Progenitor cell of endocrine pancreas (in vitro differentiated cells): ENCODE data around the gene FAM83D. TPM values are rescaled to one million over a fixed set of nuclear protein-coding genes. Genes with fewer than 3 reads are reported as not detected.
"Not testable (repeated sequence)": the region's sequence is repeated elsewhere in the genome, so short reads cannot be mapped to it uniquely, and the experiment has no call there.

Source experiments
- DNase-seq: peaks from one replicate; pipeline ENCODE4 v3.0.0; 2021; ENCODE audit warnings: low spot score; ENCODE audit not compliant: unreplicated experiment
- H3K27ac Mint-ChIP-seq: 2 replicates; pipeline ENCODE4 v1.8.0; 2021; ENCODE audit warnings: mild to moderate bottlenecking, moderate library complexity, mixed read lengths
- H3K27me3 Mint-ChIP-seq: 2 replicates; pipeline ENCODE4 v1.8.0; 2021; ENCODE audit warnings: mixed read lengths
- H3K36me3 Mint-ChIP-seq: 2 replicates; pipeline ENCODE4 v1.8.0; 2022; ENCODE audit warnings: mixed read lengths; ENCODE audit not compliant: insufficient read depth
- H3K4me1 Mint-ChIP-seq: 2 replicates; pipeline ENCODE4 v1.8.0; 2021; ENCODE audit warnings: low read depth, mixed read lengths
- H3K4me3 Mint-ChIP-seq: 2 replicates; pipeline ENCODE4 v1.8.0; 2021; ENCODE audit warnings: low read depth, mild to moderate bottlenecking, moderate library complexity, mixed read lengths
- H3K9me3 Mint-ChIP-seq: 2 replicates; pipeline ENCODE4 v1.8.0; 2021; ENCODE audit warnings: low read depth, mixed read lengths
- total RNA-seq: library from RNA; stranded (reverse); gene quantifications from 2 replicates; pipeline ENCODE4 v1.2.1, GENCODE V29; 2021
- TF ChIP-seq, protein P1 (sequence below): fragments of 200-600 bp; sonication (generic); IDR thresholded peaks from one replicate; pipeline ENCODE4 v1.5.0; 2021; ENCODE audit warnings: antibody characterized with exemption, mild to moderate bottlenecking; ENCODE audit not compliant: unreplicated experiment

The FAM83D gene
- total RNA-seq, 1 donor from 2014 or later, result 12.6 TPM

DNA sequence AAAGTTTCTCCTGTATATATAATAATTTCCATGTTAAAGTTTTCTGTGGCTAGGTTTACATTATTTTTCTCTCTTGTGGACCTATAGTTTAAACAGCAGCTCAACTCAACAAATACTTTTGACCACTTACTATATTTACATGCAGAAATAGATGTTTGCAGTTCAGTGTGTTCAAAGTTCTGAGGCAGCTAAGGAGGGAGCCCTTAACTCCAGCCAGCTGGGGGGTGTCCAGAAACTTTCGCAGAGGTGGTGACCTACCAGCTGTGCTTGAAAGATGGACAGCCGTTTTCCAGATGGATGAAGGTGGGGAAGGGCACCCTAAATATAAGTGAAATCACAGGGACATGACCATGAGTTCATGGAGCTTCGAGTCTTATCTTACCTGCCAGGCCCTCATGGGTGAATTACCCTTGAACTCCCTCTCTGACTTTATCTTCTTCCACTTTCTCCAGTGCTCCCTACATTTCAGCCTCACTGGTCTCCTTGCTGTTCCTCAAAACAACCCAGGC, 69.4 kb downstream of the FAM83D start:
- Mint-ChIP-seq H3K9me3 (no peaks in the 10 kb centered on the region), H3K27me3 (no peaks in the 10 kb centered on the region), H3K4me1 (no peaks in the 10 kb centered on the region), H3K36me3 (peaks cover 16% of the 10 kb centered on the region), H3K4me3 (no peak overlapping the region), H3K27ac (no peak overlapping the region)
- no peak for DNase-seq
- TF ChIP-seq, protein P1, sequence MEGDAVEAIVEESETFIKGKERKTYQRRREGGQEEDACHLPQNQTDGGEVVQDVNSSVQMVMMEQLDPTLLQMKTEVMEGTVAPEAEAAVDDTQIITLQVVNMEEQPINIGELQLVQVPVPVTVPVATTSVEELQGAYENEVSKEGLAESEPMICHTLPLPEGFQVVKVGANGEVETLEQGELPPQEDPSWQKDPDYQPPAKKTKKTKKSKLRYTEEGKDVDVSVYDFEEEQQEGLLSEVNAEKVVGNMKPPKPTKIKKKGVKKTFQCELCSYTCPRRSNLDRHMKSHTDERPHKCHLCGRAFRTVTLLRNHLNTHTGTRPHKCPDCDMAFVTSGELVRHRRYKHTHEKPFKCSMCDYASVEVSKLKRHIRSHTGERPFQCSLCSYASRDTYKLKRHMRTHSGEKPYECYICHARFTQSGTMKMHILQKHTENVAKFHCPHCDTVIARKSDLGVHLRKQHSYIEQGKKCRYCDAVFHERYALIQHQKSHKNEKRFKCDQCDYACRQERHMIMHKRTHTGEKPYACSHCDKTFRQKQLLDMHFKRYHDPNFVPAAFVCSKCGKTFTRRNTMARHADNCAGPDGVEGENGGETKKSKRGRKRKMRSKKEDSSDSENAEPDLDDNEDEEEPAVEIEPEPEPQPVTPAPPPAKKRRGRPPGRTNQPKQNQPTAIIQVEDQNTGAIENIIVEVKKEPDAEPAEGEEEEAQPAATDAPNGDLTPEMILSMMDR, result no peak

DNA sequence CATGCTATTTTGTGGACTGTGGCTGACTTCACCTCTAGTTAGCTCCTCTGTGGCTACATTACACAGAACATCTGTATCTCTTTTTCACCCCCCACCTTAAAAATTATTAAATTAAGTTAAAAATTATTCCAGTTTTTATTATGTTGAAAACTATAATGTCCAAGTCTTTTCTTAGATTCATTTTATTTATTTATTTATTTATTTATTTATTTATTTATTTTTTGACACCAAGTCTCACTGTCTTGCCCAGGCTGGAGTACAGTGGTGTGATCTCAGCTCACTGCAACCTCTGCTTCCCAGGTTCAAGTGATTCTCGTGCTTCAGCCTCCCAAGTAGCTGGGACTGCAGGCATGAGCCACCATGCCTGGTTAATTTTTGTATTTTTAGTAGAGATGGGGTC, 70.6 kb downstream of the FAM83D start:
- DNase-seq, H3K4me1 Mint-ChIP-seq, H3K9me3 Mint-ChIP-seq, H3K4me3 Mint-ChIP-seq, H3K27ac Mint-ChIP-seq, H3K27me3 Mint-ChIP-seq: not testable (repeated sequence)
- H3K36me3 Mint-ChIP-seq, result peaks cover 16% of the 10 kb centered on the region

DNA sequence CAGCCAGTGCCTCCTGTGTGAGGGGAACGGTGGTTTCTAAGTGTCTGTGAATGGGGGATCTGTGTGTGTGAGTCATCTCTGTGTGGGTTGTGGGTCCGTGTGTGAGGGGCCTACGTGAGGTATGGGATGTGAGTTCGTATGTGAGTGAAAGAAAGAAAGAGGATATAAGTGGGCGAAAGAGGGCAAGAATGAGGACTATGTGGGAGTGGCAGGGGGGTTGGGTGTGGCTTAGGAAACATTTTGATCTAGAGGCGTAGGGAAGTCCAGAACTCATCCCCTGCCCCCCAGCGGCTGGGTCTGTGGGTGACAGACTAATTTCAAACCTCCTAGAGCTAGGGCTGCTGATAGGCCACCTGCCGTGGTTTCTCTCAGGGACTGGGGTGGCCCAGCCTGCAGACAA, 71.4 kb downstream of the FAM83D start:
- Mint-ChIP-seq H3K36me3 (peaks cover 16% of the 10 kb centered on the region), H3K4me3 (no peak overlapping the region), H3K27me3 (no peaks in the 10 kb centered on the region), H3K27ac (no peak overlapping the region), H3K9me3 (no peaks in the 10 kb centered on the region), H3K4me1 (no peaks in the 10 kb centered on the region)
- DNase-seq, result no peak
- TF ChIP-seq, protein P1, result no peak

DNA sequence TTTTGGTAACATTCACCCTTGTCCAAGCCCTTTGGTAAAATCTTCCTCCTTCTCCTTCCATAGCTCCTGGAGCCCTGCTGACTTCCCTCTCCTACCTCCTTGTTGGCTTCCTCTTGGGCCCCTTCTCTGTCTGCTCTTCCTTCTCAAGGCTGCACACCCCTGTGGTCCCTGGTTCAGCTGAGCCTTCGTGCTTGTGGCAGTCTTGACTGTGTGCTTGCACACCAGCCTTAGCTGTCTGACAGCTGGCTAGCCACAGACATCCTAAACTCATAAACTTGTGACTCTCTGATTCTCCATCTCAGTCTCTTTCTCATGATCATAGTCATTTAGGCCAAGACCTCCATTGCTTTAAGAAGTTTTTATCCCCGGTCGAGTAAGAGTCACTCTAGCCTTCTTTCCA, 73.0 kb downstream of the FAM83D start:
- TF ChIP-seq, protein P1, result no peak
- H3K27me3 Mint-ChIP-seq, result no peaks in the 10 kb centered on the region
- no peak for DNase-seq
- no peak overlapping the region for H3K27ac Mint-ChIP-seq
- H3K4me1 Mint-ChIP-seq, result no peaks in the 10 kb centered on the region
- no peaks in the 10 kb centered on the region for H3K9me3 Mint-ChIP-seq
- H3K36me3 Mint-ChIP-seq, result peaks cover 19% of the 10 kb centered on the region
- H3K4me3 Mint-ChIP-seq, result no peak overlapping the region

DNA sequence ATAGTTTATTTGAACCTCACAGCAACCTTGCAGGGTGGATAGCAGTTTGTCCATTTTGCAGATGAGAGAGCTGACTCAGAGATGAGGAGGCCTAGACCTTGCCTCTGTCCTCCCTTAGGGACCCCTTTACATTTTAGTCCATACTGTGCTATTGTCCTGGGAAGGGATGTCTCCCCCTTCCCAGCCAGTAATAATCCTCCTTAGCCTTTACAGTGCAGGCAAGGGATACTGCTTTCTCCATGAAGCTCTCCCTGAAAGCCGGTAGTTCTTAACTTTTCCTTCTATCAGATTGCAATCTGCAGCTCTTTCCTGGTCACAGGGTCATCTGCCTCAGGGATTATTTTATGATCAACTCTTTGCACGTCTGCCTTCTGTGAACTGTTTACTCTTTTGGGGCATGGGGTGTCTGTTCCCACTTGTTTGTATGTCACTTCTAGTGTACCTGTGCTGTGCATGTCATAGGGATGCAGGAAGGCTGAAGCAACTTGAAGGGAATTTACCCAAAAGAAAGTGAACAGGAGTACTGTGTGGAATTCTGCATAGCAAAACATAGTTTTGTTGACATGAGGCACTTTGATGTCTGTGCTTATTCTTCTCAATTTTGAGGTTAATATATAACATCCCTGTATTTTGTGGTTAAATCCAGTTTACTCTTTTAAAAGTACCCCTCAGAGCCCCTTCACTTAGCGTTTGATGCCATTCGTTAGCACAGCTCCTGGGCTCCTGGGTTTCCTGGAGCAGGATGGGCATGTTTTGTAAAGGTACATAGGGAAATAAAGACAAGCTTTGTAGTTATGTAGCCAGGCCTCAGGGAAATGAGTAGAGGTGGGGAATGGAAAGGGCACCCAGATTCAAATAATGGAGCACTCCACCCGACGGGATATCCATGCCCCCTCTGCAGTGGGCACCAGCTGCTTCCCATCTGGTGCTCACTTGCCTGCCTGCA, 74.0 kb downstream of the FAM83D start:
- H3K27me3 Mint-ChIP-seq, result no peaks in the 10 kb centered on the region
- no peak overlapping the region for H3K27ac Mint-ChIP-seq
- H3K36me3 Mint-ChIP-seq, result peaks cover 15% of the 10 kb centered on the region
- TF ChIP-seq, protein P1, result no peak
- no peaks in the 10 kb centered on the region for H3K4me1 Mint-ChIP-seq
- no peak for DNase-seq
- no peak overlapping the region for H3K4me3 Mint-ChIP-seq
- H3K9me3 Mint-ChIP-seq, result no peaks in the 10 kb centered on the region

Other genes starting within 250 kb of the FAM83D start
- not detected in 2 replicates for gene SLC32A1, start 201.9 kb upstream of the FAM83D start, total RNA-seq
- gene ACTR5, start 178.0 kb upstream of the FAM83D start, total RNA-seq, result 9.8 and 10.3 TPM in 2 replicates
- gene PPP1R16B, start 120.7 kb upstream of the FAM83D start, total RNA-seq, result not detected in 2 replicates
- gene DHX35, start 35.9 kb downstream of the FAM83D start, total RNA-seq, result 14.4 and 14.5 TPM in 2 replicates